ENCODE data around the gene C4A.
"Not testable (repeated sequence)": the region's sequence is repeated elsewhere in the genome, so short reads cannot be mapped to it uniquely, and the experiment has no call there.

DNA sequence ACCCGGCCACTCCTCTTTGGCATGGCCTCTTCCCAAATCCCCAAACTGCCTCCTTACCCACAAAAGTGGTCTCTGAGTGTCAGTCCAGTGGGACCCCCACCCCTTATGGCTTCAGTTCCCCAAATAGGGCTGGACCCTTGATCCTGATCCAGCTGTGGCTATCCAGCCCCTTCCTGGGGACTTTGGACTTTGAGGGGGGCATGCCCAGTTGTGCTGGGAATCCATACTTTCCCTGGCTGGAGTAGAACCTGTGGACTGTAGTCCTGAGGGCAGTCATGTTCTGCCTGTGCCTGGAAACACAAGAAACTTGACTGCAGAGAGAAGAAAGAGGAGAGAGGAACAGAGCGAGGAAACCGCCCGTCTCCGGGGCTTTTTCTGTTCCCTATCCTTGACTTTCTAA, 55.3 kb downstream of the C4A start:
- TF ChIP-seq TAF1 (IDR thresholded peaks at IDR 0.05; ENCODE audit: low read depth, low read length); PHF8 (conservative IDR thresholded peaks at IDR 0.05; ENCODE audit: low read depth, low read length); SUZ12 (IDR thresholded peaks at IDR 0.05; ENCODE audit: low read length); POLR2A (IDR thresholded peaks at IDR 0.05; ENCODE audit: control extremely low read depth in 1 of 2, low read depth in 2 of 2, low read length in 2 of 2); CBX8 (IDR thresholded peaks at IDR 0.05; ENCODE audit: borderline replicate concordance, low read depth, low read length): not testable (repeated sequence)
- TF ChIP-seq, protein P1, sequence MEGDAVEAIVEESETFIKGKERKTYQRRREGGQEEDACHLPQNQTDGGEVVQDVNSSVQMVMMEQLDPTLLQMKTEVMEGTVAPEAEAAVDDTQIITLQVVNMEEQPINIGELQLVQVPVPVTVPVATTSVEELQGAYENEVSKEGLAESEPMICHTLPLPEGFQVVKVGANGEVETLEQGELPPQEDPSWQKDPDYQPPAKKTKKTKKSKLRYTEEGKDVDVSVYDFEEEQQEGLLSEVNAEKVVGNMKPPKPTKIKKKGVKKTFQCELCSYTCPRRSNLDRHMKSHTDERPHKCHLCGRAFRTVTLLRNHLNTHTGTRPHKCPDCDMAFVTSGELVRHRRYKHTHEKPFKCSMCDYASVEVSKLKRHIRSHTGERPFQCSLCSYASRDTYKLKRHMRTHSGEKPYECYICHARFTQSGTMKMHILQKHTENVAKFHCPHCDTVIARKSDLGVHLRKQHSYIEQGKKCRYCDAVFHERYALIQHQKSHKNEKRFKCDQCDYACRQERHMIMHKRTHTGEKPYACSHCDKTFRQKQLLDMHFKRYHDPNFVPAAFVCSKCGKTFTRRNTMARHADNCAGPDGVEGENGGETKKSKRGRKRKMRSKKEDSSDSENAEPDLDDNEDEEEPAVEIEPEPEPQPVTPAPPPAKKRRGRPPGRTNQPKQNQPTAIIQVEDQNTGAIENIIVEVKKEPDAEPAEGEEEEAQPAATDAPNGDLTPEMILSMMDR (IDR thresholded peaks at IDR 0.05; ENCODE audit: control extremely low read depth in 1 of 3, insufficient read depth in 1 of 3, low read depth in 1 of 3, low read length in 3 of 3) = not testable (repeated sequence)

Data from H1 (cell line).